ENCODE measurements around the gene TIMP4.

Gene TIMP4

DNA sequence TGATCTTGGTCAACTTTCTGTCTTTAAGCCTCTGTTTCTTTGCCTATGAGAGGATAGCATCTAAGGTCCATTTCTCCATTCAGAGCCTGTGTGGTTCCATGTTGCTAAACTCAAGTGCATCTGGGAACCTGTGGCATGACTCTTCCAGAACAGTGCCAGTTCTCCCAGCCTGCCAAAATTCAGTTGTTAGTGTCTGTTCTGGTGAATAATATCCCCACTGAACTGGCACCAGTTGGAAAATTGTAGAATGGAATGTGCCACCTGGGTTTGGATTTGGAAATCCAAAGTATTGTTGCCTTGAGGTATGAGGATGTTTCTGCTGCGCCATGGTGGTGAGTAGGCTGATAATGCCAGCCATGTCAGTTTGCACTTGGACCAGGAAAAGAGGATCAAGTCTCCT lies 31.3 kb downstream of the TIMP4 start:
- peaks cover 34 to 40% of the 10 kb centered on the region in 2 donors for H3K27me3 Mint-ChIP-seq
- H3K4me1 Mint-ChIP-seq (ENCODE audit: low read depth in 2 of 2) = no peaks in the 10 kb centered on the region
- no peak for ATAC-seq (replicated peaks)
- H3K4me3 Mint-ChIP-seq = no peak overlapping the region
- DNase-seq = no peak
- H3K27ac Mint-ChIP-seq = no peak overlapping the region
- H3K36me3 Mint-ChIP-seq (ENCODE audit: insufficient read depth) = no peaks in the 10 kb centered on the region
- H3K9me3 Mint-ChIP-seq = no peaks in the 10 kb centered on the region

DNA sequence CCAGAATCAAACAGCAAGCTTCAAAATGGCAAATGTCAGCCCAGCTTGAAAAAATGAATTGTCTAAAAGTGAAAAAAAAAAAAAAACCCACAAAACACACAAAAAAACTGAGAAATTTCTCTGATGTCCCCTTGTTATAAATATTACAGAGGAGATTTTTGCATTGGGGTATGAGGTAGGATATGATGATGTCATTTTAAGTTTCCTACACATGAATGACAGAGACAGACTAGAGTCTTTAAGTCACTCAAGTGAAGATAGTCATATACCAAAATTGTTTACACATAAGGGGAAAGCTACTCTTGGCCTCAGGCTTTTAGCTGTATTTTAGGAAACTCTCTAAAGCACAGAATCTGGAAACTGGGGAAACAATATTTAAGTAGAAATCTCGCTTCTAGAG lies 32.9 kb downstream of the TIMP4 start:
- H3K4me1 Mint-ChIP-seq (ENCODE audit: low read depth in 2 of 2) = no peaks in the 10 kb centered on the region
- H3K9me3 Mint-ChIP-seq = no peaks in the 10 kb centered on the region
- ATAC-seq (replicated peaks) = no peak
- H3K27me3 Mint-ChIP-seq = peaks cover 39 to 40% of the 10 kb centered on the region in 2 donors
- DNase-seq = no peak
- H3K36me3 Mint-ChIP-seq (ENCODE audit: insufficient read depth) = no peaks in the 10 kb centered on the region
- no peak overlapping the region for H3K4me3 Mint-ChIP-seq
- H3K27ac Mint-ChIP-seq = no peak overlapping the region

DNA sequence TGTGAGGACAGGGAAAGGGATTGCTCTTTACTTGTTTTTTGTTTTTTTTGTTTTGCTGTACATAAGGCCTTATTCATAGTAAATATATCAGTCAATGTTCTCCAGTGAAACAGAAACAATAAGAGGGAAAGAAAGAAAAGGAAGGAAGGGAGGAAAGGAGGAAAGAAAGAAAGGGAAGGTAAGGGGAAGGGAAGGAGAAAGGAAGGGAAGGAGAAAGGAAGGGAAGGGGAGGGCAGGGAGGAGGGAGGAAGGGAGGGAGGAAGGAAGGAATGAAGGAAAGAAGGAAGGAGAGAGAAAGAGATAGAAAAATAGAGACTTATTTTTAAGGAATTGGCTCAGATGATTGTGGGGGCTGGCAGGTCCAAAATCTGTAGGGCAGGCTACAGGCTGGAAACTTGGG lies 37.2 kb downstream of the TIMP4 start:
- H3K4me3 Mint-ChIP-seq = no peak overlapping the region
- no peak for DNase-seq
- no peaks in the 10 kb centered on the region for H3K9me3 Mint-ChIP-seq
- no peaks in the 10 kb centered on the region for H3K4me1 Mint-ChIP-seq (ENCODE audit: low read depth in 2 of 2)
- ATAC-seq (replicated peaks) = no peak
- no peaks in the 10 kb centered on the region for H3K36me3 Mint-ChIP-seq (ENCODE audit: insufficient read depth)
- H3K27ac Mint-ChIP-seq = no peak overlapping the region
- peaks cover 46 to 52% of the 10 kb centered on the region in 2 donors for H3K27me3 Mint-ChIP-seq

DNA sequence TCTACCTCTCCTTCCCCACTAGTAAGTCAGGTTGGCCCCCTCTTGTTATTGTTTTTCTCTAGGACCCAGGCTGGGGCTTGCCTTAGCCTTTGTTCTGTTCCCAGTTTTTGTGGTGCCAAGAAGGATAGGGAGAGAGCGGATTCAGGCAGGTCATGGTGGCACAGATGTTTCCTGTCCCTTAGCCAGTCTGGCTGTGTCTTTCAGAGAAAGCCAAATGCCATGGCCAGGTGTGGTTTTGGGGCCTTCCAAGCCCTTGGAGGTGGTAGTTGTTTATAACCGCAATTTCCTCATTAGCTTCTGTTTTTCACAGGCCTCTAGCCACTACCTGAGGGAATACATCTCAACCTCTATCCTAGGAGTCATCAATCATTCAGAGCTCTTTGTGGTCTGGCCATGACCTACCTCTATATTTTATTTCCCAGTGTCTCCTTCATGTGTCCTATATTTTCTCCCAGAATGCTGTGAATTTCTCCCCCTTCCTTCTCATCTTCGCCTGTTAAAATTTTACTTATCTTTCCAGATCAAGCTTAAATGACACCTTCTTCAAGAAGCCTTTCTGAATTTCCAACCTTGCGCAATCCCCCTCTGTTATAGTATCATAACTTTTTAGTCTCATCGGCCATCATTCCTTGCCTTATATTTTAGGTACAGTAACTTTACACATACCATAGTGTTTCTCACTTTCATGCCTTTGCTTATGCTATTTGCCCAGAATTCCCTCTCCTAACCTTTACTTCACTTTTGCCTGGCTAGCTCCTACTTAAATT lies 38.2 kb downstream of the TIMP4 start:
- no peak overlapping the region for H3K27ac Mint-ChIP-seq
- H3K27me3 Mint-ChIP-seq = peaks cover 55 to 58% of the 10 kb centered on the region in 2 donors
- H3K4me3 Mint-ChIP-seq = no peak overlapping the region
- H3K36me3 Mint-ChIP-seq (ENCODE audit: insufficient read depth) = peaks cover 4% of the 10 kb centered on the region
- ATAC-seq (replicated peaks) = no peak
- no peaks in the 10 kb centered on the region for H3K9me3 Mint-ChIP-seq
- DNase-seq = no peak
- no peaks in the 10 kb centered on the region for H3K4me1 Mint-ChIP-seq (ENCODE audit: low read depth in 2 of 2)

DNA sequence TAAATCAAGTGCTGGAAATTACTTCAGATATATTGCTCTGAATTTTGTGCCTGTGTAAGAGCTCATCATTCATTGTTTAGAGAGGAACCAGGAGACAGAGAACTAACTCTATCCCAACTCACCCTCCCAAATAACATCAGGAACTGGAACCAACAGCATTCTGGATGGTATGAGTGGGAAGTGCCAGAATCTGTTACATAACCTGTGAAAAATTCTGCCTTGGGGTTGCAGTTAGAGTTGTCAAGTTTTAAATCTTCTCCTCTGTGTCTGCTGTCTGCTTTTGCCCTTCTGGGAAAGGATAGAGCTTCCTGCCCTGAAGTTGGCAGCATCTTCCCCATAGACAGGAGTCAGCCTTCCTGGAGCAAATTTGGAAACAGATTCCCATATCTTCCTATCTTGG lies 41.2 kb downstream of the TIMP4 start:
- Mint-ChIP-seq H3K27ac (no peak overlapping the region), H3K9me3 (no peaks in the 10 kb centered on the region), H3K27me3 (peaks cover 45 to 63% of the 10 kb centered on the region in 2 donors), H3K4me1 (ENCODE audit: low read depth in 2 of 2) (no peaks in the 10 kb centered on the region), H3K36me3 (ENCODE audit: insufficient read depth) (peaks cover 4% of the 10 kb centered on the region), H3K4me3 (no peak overlapping the region)
- ATAC-seq (replicated peaks) (no peak), DNase-seq (no peak)

DNA sequence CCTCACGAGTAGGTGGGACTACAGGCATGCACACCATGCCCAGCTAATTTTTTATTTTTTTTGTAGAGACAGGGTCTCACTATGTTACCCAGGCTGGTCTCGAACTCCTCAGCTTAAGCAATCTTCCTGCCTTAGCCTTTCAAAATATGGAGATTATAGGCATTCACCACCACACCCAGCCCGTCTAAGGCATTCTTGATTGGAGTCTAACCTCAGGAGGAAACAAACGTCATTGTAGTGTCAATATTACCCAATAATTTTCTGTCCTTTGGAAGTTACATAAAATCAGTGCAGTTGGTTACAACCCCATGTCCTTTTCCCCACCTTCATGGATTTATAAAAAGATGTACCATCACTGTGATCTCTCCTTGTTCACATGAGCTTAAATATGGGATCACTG lies 41.8 kb downstream of the TIMP4 start:
- peaks cover 45 to 65% of the 10 kb centered on the region in 2 donors for H3K27me3 Mint-ChIP-seq
- no peak overlapping the region for H3K27ac Mint-ChIP-seq
- H3K9me3 Mint-ChIP-seq = no peaks in the 10 kb centered on the region
- H3K4me1 Mint-ChIP-seq (ENCODE audit: low read depth in 2 of 2) = no peaks in the 10 kb centered on the region
- ATAC-seq (replicated peaks) = no peak
- DNase-seq = no peak
- peaks cover 4% of the 10 kb centered on the region for H3K36me3 Mint-ChIP-seq (ENCODE audit: insufficient read depth)
- H3K4me3 Mint-ChIP-seq = no peak overlapping the region

DNA sequence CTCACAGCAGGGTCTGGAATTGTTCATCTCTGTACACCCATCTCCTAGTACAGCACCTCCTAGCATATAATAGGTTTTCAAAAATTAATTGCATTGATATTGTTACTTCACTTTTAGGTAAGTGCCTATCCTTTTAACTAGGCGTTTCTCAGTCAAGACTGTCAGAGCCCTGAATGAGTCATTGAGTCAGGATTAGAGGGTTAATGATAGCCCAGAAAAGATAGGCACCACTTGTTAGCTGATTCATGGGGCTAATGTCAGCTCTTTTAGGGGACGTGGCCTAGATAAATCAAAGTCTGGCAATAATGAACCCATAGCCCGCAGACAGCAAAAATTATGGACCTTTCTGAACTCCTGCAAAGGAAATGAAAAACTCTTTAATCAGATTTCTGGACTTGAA lies 42.9 kb downstream of the TIMP4 start:
- no peak for DNase-seq
- Mint-ChIP-seq H3K9me3 (no peaks in the 10 kb centered on the region), H3K4me1 (ENCODE audit: low read depth in 2 of 2) (no peaks in the 10 kb centered on the region), H3K36me3 (ENCODE audit: insufficient read depth) (peaks cover 4% of the 10 kb centered on the region), H3K27ac (no peak overlapping the region), H3K4me3 (no peak overlapping the region), H3K27me3 (peaks cover 37 to 67% of the 10 kb centered on the region in 2 donors)
- ATAC-seq (replicated peaks) = no peak

DNA sequence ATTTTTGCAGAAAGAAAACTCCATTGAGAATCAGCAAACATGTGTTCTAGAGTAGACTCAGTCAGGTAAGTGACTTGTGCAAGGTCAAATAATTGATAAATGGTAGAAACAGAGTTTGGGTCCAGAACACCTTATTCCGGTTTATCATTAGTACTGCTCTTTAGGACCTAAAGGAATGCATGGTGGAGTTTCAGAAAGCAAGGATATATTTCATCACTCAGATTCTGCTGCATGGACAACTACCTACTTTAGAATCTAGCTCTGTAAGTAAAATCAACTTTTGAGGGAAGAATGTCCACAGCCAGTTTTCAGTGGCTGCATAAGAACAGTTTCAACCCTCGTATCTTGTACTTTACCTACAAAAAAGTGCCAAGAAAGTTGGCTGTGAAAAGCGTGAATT lies 43.6 kb downstream of the TIMP4 start:
- no peaks in the 10 kb centered on the region for H3K9me3 Mint-ChIP-seq
- no peak overlapping the region for H3K4me3 Mint-ChIP-seq
- no peak overlapping the region for H3K27ac Mint-ChIP-seq
- no peaks in the 10 kb centered on the region for H3K4me1 Mint-ChIP-seq (ENCODE audit: low read depth in 2 of 2)
- H3K27me3 Mint-ChIP-seq = peaks cover 34 to 74% of the 10 kb centered on the region in 2 donors
- no peak for ATAC-seq (replicated peaks)
- peaks cover 4% of the 10 kb centered on the region for H3K36me3 Mint-ChIP-seq (ENCODE audit: insufficient read depth)
- DNase-seq = no peak

DNA sequence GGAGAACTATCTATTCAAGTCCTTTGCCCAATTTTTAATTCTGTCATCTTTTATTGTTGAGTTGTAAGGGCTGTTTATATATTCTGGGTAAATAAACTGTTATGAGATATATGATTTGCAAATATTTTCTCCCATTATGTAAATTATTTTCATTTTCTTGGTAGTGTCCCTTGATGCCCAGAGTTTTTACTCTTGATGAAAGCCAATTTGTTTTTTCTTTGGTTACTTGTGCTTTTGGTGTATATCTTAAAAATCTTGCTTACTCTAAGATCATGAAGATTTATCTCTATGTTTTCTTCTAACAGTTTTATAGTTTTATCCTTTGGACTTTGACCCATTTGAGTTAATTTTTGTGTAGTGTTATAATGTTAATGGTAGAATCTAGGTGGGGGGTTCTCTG lies 44.5 kb downstream of the TIMP4 start:
- Mint-ChIP-seq H3K27ac (no peak overlapping the region), H3K4me1 (ENCODE audit: low read depth in 2 of 2) (no peaks in the 10 kb centered on the region), H3K27me3 (peaks cover 29 to 71% of the 10 kb centered on the region in 2 donors), H3K9me3 (no peaks in the 10 kb centered on the region), H3K4me3 (no peak overlapping the region), H3K36me3 (ENCODE audit: insufficient read depth) (peaks cover 4% of the 10 kb centered on the region)
- ATAC-seq (replicated peaks) (no peak), DNase-seq (no peak)

DNA sequence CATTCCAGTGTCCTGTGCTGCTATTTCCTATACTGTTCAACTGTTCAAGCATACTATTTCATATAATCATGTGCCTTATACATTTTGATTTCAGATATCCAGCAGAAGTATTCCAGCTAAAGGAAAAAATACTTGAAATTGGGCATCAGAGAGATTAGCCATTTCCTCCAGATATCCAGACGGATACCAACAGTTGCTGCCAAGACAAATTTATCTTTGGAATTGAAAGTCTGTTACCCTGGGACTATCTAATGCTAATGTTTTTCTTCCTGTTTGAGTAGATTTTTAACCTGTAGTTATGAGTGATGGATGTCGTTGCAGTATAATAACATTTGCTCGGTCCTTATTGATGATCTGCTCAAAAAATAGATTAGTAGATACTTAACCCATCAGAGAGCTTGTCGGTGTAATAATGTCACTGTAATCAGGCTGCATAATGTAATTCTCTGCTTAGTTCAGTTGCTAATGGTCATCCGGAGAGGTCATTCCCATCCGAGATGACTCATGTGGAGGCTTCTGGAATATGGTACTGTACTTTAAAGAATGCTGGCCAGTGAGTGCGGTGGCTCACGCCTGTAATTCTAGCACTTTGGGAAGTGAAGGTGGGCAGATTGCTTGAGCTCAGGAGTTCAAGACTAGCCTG lies 51.5 kb downstream of the TIMP4 start:
- DNase-seq (no peak), ATAC-seq (replicated peaks) (no peak)
- Mint-ChIP-seq H3K4me3 (no peak overlapping the region), H3K27ac (no peak overlapping the region), H3K36me3 (ENCODE audit: insufficient read depth) (no peaks in the 10 kb centered on the region), H3K27me3 (peaks cover 0 to 23% of the 10 kb centered on the region in 2 donors), H3K4me1 (ENCODE audit: low read depth in 2 of 2) (no peaks in the 10 kb centered on the region), H3K9me3 (no peaks in the 10 kb centered on the region)

Measured in effector memory CD8-positive, alpha-beta T cell (primary cell).